ENCODE measurements around the gene BZW1. TPM values are rescaled to one million over a fixed set of nuclear protein-coding genes. Genes with fewer than 3 reads are reported as not detected.

BZW1 gene
- total RNA-seq, 2 experiments from 2014 or later: 201 to 214 TPM

DNA sequence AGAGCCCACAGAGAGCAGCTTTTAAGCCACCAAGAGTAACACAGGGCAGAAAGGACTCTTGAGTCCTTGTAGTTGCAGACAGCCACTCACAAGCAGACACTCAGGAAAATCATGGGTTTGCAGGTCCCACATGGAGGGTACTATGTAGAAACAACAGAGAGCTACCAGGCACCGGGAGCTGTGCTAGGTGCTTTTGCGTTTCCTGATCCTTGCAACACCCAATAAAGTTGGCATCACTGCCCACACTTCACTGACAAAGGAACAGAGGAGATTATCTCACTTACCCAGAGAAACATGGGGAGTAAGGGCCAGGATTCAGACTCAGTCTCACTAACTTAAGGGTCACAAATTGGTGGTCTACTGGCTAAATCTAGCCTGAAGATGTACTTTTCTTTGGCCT is 32.5 kb upstream of the BZW1 start:
- Mint-ChIP-seq H3K4me3 (no peak overlapping the region), H3K36me3 (ENCODE audit: low read depth) (no peaks in the 10 kb centered on the region), H3K27me3 (peaks cover 4% of the 10 kb centered on the region), H3K4me1 (no peaks in the 10 kb centered on the region), H3K9me3 (no peaks in the 10 kb centered on the region), H3K27ac (no peak overlapping the region)
- CTCF ChIA-PET: interaction anchor here (1.3 kb wide), 1 partner anchor 11 kb away, joined by 3 read pairs; no protein-coding TSS in a partner anchor
- POLR2A ChIA-PET: no interaction called here
- no peak for DNase-seq

DNA sequence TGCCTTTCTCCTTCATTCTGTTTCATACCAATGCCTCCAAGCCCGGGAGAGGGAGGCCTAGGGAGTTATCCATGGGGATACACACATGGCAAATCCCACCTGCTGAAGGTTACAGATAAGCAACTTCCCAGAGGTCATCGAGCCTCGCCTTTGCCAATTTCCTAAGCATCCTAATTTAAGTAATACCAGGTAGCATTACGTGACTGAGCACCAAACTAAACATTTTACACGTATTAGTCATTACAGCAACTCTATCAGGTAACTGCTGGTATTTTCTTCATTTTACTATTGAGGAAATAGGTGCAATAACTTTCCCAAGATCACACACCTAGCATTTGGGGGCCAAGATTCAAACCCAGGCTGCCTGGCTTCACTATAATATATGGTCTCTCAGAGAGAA is 30.1 kb upstream of the BZW1 start:
- no peak overlapping the region for H3K27ac Mint-ChIP-seq
- H3K36me3 Mint-ChIP-seq (ENCODE audit: low read depth): no peaks in the 10 kb centered on the region
- DNase-seq: no peak
- no peak overlapping the region for H3K4me3 Mint-ChIP-seq
- peaks cover 2% of the 10 kb centered on the region for H3K27me3 Mint-ChIP-seq
- H3K9me3 Mint-ChIP-seq: no peaks in the 10 kb centered on the region
- CTCF ChIA-PET: no interaction called here
- H3K4me1 Mint-ChIP-seq: no peaks in the 10 kb centered on the region
- POLR2A ChIA-PET: no interaction called here

DNA sequence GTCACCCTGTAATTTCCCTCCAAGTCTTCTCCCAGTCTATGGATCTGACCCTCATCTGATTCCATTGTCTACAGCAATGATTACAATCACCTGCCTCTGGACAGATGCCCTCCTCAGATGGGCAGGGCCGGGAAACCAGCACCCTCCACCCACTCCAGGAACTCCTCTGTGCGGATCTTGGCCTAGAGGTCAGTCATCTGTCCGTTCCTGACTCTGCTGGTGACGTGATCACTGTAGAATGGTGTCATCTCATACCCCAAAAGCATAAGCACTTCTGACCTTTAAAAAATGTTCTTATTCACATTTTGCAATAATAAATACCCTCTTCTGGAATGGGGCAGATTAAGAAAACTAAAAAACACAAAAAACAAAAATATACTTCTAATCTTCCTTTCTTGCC is 29.5 kb upstream of the BZW1 start:
- no peaks in the 10 kb centered on the region for H3K9me3 Mint-ChIP-seq
- no peak overlapping the region for H3K27ac Mint-ChIP-seq
- H3K36me3 Mint-ChIP-seq (ENCODE audit: low read depth): no peaks in the 10 kb centered on the region
- POLR2A ChIA-PET: interaction anchor here (0.6 kb wide), 1 partner anchor 226 kb away, joined by 3 read pairs; no protein-coding TSS in a partner anchor
- H3K4me1 Mint-ChIP-seq: peaks cover 2% of the 10 kb centered on the region
- H3K27me3 Mint-ChIP-seq: peaks cover 2% of the 10 kb centered on the region
- CTCF ChIA-PET: no interaction called here
- no peak for DNase-seq
- H3K4me3 Mint-ChIP-seq: no peak overlapping the region

DNA sequence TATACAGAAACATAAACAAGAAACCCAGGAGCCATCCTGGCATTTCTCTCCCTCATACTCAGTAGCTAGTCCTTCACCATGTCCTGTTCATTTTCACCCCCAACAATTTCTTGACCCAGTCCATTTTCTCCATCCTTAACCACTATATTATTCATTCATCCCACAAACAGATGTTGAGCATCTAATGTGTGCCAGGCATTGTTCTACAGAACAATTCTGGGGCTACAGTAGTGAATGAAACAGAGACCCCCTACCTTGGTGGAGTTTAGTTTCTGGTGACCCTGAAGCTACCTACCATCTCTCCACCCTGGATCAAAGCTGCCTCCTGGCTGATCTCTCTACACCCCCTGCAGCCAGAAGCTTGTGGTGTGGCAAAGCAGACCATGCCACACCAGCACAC is 27.5 kb upstream of the BZW1 start:
- ChIA-PET CTCF (interaction anchor here (1.1 kb wide), 1 partner anchor 9 kb away, joined by 3 read pairs; no protein-coding TSS in a partner anchor), POLR2A (no interaction called here)

DNA sequence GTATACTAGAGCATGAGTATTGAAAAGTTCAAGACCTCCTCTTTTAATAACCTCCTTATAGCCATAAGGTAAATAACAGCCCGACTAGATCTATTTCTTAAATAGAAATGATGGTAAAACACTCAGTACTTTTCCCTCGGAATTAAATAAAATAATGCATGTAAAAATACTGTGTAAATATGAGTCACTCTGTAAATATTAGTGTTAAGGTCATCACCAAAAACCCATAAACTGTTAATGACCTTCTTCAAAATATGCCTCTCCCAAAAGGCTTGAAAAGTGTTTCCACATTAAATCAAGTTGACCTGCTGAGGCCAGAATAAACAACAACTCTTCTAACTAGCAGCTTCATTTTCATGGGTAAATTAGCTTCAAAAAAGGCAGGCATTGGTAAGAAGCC is 25.3 kb upstream of the BZW1 start:
- Mint-ChIP-seq H3K4me3 (no peak overlapping the region), H3K9me3 (no peaks in the 10 kb centered on the region), H3K36me3 (ENCODE audit: low read depth) (no peaks in the 10 kb centered on the region), H3K4me1 (peaks cover 8% of the 10 kb centered on the region), H3K27me3 (peaks cover 10% of the 10 kb centered on the region), H3K27ac (no peak overlapping the region)
- DNase-seq: no peak
- POLR2A ChIA-PET: no interaction called here
- CTCF ChIA-PET: no interaction called here

More for the DNA sequence above, 27.5 kb upstream of the BZW1 start:
- DNase-seq: no peak
- Mint-ChIP-seq H3K27me3 (peaks cover 2% of the 10 kb centered on the region), H3K4me1 (peaks cover 8% of the 10 kb centered on the region), H3K9me3 (no peaks in the 10 kb centered on the region), H3K36me3 (ENCODE audit: low read depth) (no peaks in the 10 kb centered on the region), H3K27ac (no peak overlapping the region), H3K4me3 (no peak overlapping the region)

DNA sequence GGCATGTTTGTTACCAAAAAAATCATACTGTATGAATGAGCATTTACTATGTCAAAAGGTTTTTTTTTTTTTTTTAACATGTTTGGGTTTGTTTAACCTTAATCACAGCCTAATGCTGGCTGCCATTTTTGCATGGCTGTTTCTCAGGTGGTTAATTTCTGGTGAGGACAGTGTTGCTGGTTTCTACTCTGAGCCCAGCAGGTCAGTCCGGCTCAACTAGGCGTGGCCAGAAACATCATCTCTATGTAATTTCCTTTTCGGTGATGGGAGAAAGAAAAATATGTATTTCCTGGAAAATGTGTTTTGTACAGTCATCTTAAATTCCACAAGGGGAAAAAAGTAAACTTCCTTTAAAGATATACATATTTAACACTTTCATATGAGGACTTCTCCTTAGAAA is 24.9 kb upstream of the BZW1 start:
- ChIA-PET POLR2A (no interaction called here), CTCF (no interaction called here)
- H3K9me3 Mint-ChIP-seq: no peaks in the 10 kb centered on the region
- peaks cover 8% of the 10 kb centered on the region for H3K4me1 Mint-ChIP-seq
- H3K36me3 Mint-ChIP-seq (ENCODE audit: low read depth): no peaks in the 10 kb centered on the region
- no peak for DNase-seq
- H3K27me3 Mint-ChIP-seq: peaks cover 12% of the 10 kb centered on the region
- no peak overlapping the region for H3K4me3 Mint-ChIP-seq
- peak overlapping the region; percentile 58 for H3K27ac Mint-ChIP-seq

DNA sequence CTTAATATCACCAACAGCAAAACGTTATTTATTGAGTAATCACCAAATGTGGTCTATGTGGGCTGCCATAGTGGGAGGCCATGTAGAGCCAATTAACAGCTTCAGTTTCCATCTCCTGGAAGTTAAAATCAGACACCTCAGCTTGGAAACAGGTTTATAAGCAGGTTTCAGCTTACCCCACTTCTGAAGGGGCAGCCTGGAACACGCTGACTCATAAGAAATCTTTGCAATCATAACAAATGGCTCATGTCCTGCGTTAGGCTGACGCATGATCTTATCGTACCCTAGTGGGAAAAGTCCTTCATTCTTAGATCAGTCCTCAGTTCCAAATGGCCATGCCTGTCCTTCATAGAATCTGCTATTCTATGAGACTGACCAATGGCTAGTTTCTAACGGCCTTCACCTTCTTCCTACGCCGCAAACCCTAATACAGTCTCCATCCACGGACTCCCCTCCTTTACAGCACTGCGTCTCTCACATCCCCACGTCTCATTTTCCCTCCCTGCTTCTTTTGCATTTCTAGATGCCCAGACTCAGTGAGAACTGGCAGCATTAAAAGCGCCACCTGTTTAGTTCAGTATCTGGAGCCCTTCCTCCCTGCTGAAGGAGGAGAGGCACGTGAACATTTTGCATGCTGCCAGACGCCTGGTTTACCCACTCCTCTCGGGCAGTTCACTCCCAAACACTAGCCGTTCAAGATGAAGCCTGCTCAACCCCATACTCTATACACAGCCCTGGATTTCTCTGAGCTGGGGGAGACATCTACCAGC is 24.2 kb upstream of the BZW1 start:
- H3K4me3 Mint-ChIP-seq: no peak overlapping the region
- CTCF ChIA-PET: interaction anchor here (0.6 kb wide), 2 partner anchors 200 to 440 kb away, joined by 3 read pairs; no protein-coding TSS in a partner anchor
- POLR2A ChIA-PET: no interaction called here
- H3K27ac Mint-ChIP-seq: no peak overlapping the region
- H3K4me1 Mint-ChIP-seq: peaks cover 8% of the 10 kb centered on the region
- peaks cover 14% of the 10 kb centered on the region for H3K27me3 Mint-ChIP-seq
- H3K36me3 Mint-ChIP-seq (ENCODE audit: low read depth): no peaks in the 10 kb centered on the region
- H3K9me3 Mint-ChIP-seq: no peaks in the 10 kb centered on the region
- no peak for DNase-seq

DNA sequence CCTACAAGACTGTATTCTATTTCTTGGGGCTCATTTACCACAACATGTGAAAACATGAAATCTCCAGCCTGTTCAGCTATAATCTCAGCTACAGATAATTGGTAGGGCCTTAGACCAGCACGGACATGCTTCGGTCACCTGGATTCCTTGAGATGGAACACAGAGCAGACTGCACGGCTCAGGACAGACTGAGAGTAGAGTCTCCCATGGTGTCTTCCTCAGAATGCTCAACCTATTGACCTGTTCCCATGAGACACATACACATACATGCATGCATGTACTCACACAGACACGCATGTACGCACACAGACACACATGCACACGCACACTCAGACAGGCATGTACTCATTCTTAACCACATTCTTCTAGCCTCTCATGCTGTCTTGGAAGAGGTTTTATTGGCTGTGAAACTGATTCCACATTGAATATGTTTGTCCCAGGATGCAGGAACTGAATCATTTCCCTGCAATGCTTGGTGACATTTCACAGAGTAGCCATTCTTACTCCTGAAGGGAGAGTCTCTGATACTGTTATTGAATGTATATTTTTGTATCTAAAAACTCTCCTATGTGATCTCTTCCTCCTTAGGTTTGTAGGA is 23.5 kb upstream of the BZW1 start:
- Mint-ChIP-seq H3K4me3 (no peak overlapping the region), H3K36me3 (ENCODE audit: low read depth) (no peaks in the 10 kb centered on the region), H3K27me3 (peaks cover 14% of the 10 kb centered on the region), H3K4me1 (peaks cover 8% of the 10 kb centered on the region), H3K9me3 (no peaks in the 10 kb centered on the region), H3K27ac (no peak overlapping the region)
- ChIA-PET POLR2A (no interaction called here), CTCF (interaction anchor here (0.6 to 1.3 kb wide), 3 partner anchors 9 to 439 kb away, joined by 3 to 5 read pairs (median 3); no protein-coding TSS in a partner anchor)
- DNase-seq: no peak

DNA sequence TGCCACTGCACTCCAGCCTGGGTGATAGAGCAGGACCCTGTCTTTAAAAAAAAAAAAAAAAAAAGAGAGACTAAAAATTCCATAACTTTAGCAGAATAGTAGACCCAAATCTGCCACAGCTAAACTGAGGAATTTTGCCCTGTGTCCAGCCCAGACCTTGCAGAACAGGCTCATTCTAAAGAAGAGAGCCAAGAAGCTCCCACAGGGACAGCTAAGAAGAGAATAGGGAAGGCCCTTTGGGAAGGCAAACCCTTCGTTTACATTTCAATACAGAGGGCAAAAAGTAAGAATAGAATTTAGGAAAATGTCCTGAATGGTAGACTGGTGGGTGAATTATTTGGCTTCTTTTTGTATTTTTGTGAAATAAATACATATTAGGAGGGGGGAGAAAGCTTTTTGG is 21.5 kb upstream of the BZW1 start:
- H3K27me3 Mint-ChIP-seq: peaks cover 14% of the 10 kb centered on the region
- no peaks in the 10 kb centered on the region for H3K9me3 Mint-ChIP-seq
- H3K36me3 Mint-ChIP-seq (ENCODE audit: low read depth): no peaks in the 10 kb centered on the region
- DNase-seq: no peak
- H3K4me3 Mint-ChIP-seq: no peak overlapping the region
- peaks cover 8% of the 10 kb centered on the region for H3K4me1 Mint-ChIP-seq
- ChIA-PET CTCF (interaction anchor here (0.6 kb wide), 1 partner anchor 500 kb away, joined by 4 read pairs; no protein-coding TSS in a partner anchor), POLR2A (no interaction called here)
- H3K27ac Mint-ChIP-seq: no peak overlapping the region

DNA sequence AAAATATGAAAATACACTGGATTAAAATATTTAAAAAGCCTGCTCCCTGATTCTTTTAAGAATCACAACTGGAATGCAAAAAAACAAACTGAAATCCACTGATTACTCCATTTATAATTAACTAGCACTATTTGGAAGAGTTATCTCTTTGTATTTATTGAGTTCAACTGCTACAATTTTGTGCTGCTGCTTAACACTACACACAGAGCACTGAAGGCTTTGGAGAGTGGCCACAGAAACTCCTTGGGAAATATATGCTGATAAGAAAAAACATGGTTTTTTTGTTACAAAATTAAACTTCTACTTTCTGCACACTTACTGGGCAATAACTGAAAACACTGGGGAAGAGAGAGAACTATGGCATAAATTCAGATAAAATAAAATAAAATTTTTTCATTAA is 19.8 kb upstream of the BZW1 start:
- H3K9me3 Mint-ChIP-seq: no peaks in the 10 kb centered on the region
- H3K36me3 Mint-ChIP-seq (ENCODE audit: low read depth): no peaks in the 10 kb centered on the region
- no peak overlapping the region for H3K4me3 Mint-ChIP-seq
- DNase-seq: no peak
- peaks cover 7% of the 10 kb centered on the region for H3K4me1 Mint-ChIP-seq
- peaks cover 14% of the 10 kb centered on the region for H3K27me3 Mint-ChIP-seq
- ChIA-PET POLR2A (interaction anchor here (0.6 kb wide), 2 partner anchors 35 to 70 kb away, joined by 6 to 7 read pairs; no protein-coding TSS in a partner anchor), CTCF (no interaction called here)
- no peak overlapping the region for H3K27ac Mint-ChIP-seq

DNA sequence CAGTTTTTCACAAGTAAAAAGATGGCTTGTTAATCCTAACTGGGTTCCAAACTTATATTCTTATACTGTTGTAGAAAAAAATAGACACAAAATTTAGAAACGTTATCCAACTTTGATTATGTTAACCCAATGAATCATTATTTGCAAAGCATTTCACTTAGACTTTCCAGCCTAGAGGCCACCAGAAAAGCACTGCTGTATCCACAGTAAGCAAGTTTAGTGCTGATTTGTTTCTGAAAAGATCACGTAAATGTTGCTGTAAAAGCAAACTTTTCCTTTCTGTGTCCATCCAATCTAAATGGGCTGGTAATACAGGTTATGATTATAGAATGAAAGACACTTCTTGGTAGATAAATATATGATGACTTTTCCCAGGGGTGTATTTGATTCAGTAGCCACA is 17.6 kb upstream of the BZW1 start:
- CTCF ChIA-PET: interaction anchor here (0.7 kb wide), 1 partner anchor 29 kb away, joined by 5 read pairs; no protein-coding TSS in a partner anchor
- no peaks in the 10 kb centered on the region for H3K36me3 Mint-ChIP-seq (ENCODE audit: low read depth)

DNA sequence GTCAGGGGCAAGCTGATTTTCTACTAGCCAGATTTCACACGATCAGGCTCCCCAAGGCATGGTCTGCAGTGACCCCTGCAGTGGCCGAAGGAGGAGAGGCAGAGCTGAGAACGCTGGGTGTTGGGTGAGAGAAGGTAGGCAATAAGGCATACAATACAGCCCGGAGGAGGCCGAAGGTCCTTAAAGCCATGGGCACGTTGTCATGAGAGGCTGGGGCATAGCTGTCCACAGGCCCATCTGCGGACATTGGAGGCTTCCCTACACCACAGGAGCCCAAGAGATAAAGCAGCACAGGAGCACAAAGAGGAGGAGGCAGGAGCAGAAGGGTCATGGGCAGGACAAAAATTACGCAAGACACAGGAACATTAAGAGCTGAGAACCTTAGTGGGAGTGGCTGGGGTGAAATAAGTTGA is 16.7 kb upstream of the BZW1 start:
- Mint-ChIP-seq H3K27ac (no peak overlapping the region), H3K9me3 (no peaks in the 10 kb centered on the region), H3K27me3 (peaks cover 14% of the 10 kb centered on the region), H3K4me3 (no peak overlapping the region), H3K36me3 (ENCODE audit: low read depth) (no peaks in the 10 kb centered on the region), H3K4me1 (peaks cover 2% of the 10 kb centered on the region)
- no peak for DNase-seq
- CTCF ChIA-PET: no interaction called here
- POLR2A ChIA-PET: no interaction called here

More for the DNA sequence above, 17.6 kb upstream of the BZW1 start:
- Mint-ChIP-seq H3K27ac (no peak overlapping the region), H3K4me3 (no peak overlapping the region), H3K27me3 (peaks cover 14% of the 10 kb centered on the region), H3K9me3 (no peaks in the 10 kb centered on the region), H3K4me1 (peaks cover 2% of the 10 kb centered on the region)
- POLR2A ChIA-PET: no interaction called here
- DNase-seq: no peak

DNA sequence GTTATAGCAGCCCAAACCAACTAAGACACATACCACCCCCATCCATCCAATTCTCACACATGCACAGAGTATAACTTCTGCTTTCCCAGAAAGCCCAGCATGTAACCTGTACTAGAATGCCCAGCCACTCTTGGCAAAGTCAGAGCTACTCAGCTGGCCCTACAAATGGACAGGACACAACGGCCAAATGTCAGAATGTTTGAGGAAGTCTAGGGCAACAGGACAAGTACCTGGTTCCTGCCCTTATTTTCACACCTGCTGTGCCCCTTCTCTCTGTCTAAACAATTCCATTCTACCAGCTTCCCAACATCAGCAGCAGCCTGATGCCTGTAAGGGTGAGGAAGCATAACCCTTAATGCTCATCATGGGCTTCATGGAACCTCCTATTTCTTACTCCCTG is 15.1 kb upstream of the BZW1 start:
- Mint-ChIP-seq H3K4me3 (no peak overlapping the region), H3K36me3 (ENCODE audit: low read depth) (peaks cover 2% of the 10 kb centered on the region), H3K27me3 (peaks cover 5% of the 10 kb centered on the region), H3K9me3 (no peaks in the 10 kb centered on the region), H3K27ac (no peak overlapping the region), H3K4me1 (peaks cover 2% of the 10 kb centered on the region)
- ChIA-PET POLR2A (no interaction called here), CTCF (interaction anchor here (1.2 kb wide), 1 partner anchor 833 kb away, joined by 3 read pairs; no protein-coding TSS in a partner anchor)
- no peak for DNase-seq

Data from activated CD4-positive, alpha-beta T cell treated with anti-CD3 and anti-CD28 coated beads, Interleukin-2, amount 10 ng/mL, durations not matched to agents 7 days and 5 days (primary cell).